ENCODE results near the gene PIP5K1C.

PIP5K1C gene

DNA sequence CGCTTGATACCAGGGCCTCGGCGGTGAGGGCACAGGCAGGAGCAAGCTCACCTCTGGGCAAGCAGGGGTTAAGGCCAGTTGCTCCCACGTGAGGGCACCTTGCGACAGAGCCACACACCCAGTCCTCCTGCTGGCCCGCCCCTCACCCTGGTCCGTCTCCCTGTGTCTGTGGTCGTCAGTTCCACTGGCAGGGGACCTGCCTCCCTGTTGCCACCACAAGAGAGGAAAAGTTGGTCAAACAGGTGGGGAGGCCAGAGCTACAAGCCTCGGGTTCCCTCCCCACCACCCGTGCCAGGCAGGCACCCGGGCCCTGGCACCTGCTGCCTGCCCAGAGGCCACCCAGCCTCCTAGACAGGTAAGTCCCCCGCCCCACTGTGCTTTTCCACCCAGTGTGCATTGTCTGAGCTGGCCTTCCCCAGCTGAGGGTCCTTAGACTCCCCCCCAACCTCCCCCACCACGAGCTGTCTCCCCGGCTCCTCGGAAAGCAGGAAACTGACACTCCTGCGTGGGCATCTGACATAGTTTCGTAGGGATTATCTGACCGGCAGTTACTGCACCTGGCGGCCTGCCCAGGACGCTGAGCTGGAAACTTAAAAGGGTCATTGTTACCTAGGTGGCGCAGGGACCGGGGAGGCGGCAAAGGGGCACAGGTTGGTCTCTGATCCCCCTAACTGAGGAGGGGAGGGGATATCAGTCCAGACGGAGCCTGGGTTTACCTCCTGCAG, 8.1 kb upstream of the PIP5K1C start, which contains the start of gene TJP3:
TJP3 (plus strand) TSS at position 178 of the 725 bp plus-strand sequence. CDS start 20,049 bp downstream, outside the sequence.
- Histone ChIP-seq H3K36me3 (ENCODE audit: control insufficient read depth in 5 of 5, insufficient read depth in 5 of 5, low read length in 5 of 5) (no peaks in the 10 kb centered on the region), H3K4me3 (ENCODE audit: low read depth in 1 of 5, low read length in 5 of 5) (no peak within 1 kb of the TSS), H3K4me1 (ENCODE audit: control insufficient read depth in 5 of 5, insufficient read depth in 5 of 5, low read length in 5 of 5) (peaks cover 0 to 5% (median 0%) of the 10 kb centered on the region in 5 donors), H3K27me3 (ENCODE audit: control insufficient read depth in 5 of 5, insufficient read depth in 4 of 5, low read length in 5 of 5) (peaks cover 9 to 16% (median 13%) of the 10 kb centered on the region in 5 donors), H3K9ac (ENCODE audit: low read length in 5 of 5) (no peak within 1 kb of the TSS), H3K9me3 (ENCODE audit: control insufficient read depth in 5 of 5, low read length in 5 of 5) (no peaks in the 10 kb centered on the region), H3K27ac (ENCODE audit: low read depth, low read length) (no peak within 1 kb of the TSS)

DNA sequence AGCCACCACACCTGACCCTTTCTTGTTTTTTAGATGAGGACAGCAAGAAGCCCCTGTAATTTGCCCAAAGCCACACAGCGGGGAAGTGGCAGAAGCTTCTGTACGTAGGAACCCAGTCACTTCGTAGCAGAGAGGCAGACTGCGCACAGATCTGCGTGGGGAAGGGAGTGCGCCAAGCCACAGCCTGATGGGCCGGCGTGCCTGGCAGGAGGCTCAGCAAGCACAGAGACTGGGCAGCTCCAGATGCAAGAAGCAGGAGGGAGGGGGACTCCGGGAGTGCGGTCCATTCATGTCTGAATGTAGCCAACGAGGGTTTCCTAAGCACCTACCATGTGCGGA, 7.6 kb upstream of the PIP5K1C start:
- Histone ChIP-seq H3K4me1 (ENCODE audit: control insufficient read depth in 5 of 5, insufficient read depth in 5 of 5, low read length in 5 of 5) (peaks cover 0 to 3% (median 0%) of the 10 kb centered on the region in 5 donors), H3K36me3 (ENCODE audit: control insufficient read depth in 5 of 5, insufficient read depth in 5 of 5, low read length in 5 of 5) (no peaks in the 10 kb centered on the region), H3K27ac (ENCODE audit: low read depth, low read length) (no peak overlapping the region), H3K9ac (ENCODE audit: low read length in 5 of 5) (no peak overlapping the region), H3K9me3 (ENCODE audit: control insufficient read depth in 5 of 5, low read length in 5 of 5) (no peaks in the 10 kb centered on the region), H3K27me3 (ENCODE audit: control insufficient read depth in 5 of 5, insufficient read depth in 4 of 5, low read length in 5 of 5) (peaks cover 9 to 16% (median 13%) of the 10 kb centered on the region in 5 donors), H3K4me3 (ENCODE audit: low read depth in 1 of 5, low read length in 5 of 5) (no peak overlapping the region)

DNA sequence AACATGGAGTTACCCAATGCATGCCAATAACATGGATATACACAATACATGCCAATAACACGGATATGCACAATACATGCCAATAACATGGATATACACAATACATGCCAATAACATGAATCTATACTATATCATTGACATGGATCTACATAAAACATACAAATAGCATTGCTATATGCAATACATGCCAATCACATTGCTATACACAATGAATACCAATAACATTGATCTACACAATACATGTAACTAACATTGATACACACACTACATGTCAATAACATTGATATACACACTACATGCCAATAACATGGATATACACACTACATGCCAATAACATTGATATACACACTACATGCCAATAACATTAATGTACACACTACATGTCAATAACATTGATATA, 932 bp upstream of the PIP5K1C start:
- Histone ChIP-seq H3K4me3 (ENCODE audit: low read depth in 1 of 5, low read length in 5 of 5) (no peak overlapping the region), H3K4me1 (ENCODE audit: control insufficient read depth in 5 of 5, insufficient read depth in 5 of 5, low read length in 5 of 5) (peaks cover 3 to 30% (median 28%) of the 10 kb centered on the region in 5 donors), H3K27ac (ENCODE audit: low read depth, low read length) (no peak overlapping the region), H3K36me3 (ENCODE audit: control insufficient read depth in 5 of 5, insufficient read depth in 5 of 5, low read length in 5 of 5) (peaks cover 0 to 1% (median 0%) of the 10 kb centered on the region in 5 donors), H3K9ac (ENCODE audit: low read length in 5 of 5) (no peak overlapping the region), H3K27me3 (ENCODE audit: control insufficient read depth in 5 of 5, insufficient read depth in 4 of 5, low read length in 5 of 5) (peaks cover 0 to 3% (median 0%) of the 10 kb centered on the region in 5 donors), H3K9me3 (ENCODE audit: control insufficient read depth in 5 of 5, low read length in 5 of 5) (no peaks in the 10 kb centered on the region)

DNA sequence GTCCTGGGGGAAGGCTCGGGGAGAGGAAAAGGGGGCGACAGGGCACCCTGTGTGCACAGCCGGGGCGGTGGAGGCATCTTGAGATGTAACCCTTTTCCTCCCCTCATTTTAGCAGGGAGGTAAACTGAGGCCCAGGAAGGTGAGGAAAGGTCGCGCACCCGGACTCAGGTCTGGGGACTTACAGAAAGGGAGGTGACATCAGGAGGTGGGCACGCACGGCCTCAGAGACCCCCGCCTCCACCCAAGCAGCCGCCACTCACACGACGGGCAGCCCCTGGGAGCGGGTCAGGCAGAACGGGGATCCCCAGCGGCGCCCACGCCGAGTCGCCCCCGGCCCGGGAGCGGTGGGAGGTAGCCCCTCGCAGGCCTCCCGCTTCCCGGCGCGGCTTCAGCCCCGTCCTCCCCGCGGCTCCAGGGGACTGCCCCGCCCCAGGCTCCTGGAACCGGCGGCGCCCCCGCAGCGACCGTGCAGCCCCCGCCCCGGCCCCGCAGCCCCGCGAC, 477 bp downstream of the PIP5K1C start:
- Histone ChIP-seq H3K27me3 (ENCODE audit: control insufficient read depth in 5 of 5, insufficient read depth in 4 of 5, low read length in 5 of 5) (no peaks in the 10 kb centered on the region), H3K9ac (ENCODE audit: low read length in 5 of 5) (peak overlapping the region; percentile 16 to 93 (median 90)), H3K9me3 (ENCODE audit: control insufficient read depth in 5 of 5, low read length in 5 of 5) (no peaks in the 10 kb centered on the region), H3K36me3 (ENCODE audit: control insufficient read depth in 5 of 5, insufficient read depth in 5 of 5, low read length in 5 of 5) (peaks cover 0 to 12% (median 7%) of the 10 kb centered on the region in 5 donors), H3K4me1 (ENCODE audit: control insufficient read depth in 5 of 5, insufficient read depth in 5 of 5, low read length in 5 of 5) (peaks cover 3 to 30% (median 28%) of the 10 kb centered on the region in 5 donors), H3K27ac (ENCODE audit: low read depth, low read length) (peak overlapping the region; percentile 82), H3K4me3 (ENCODE audit: low read depth in 1 of 5, low read length in 5 of 5) (peak overlapping the region; percentile 79 to 92 (median 87))

DNA sequence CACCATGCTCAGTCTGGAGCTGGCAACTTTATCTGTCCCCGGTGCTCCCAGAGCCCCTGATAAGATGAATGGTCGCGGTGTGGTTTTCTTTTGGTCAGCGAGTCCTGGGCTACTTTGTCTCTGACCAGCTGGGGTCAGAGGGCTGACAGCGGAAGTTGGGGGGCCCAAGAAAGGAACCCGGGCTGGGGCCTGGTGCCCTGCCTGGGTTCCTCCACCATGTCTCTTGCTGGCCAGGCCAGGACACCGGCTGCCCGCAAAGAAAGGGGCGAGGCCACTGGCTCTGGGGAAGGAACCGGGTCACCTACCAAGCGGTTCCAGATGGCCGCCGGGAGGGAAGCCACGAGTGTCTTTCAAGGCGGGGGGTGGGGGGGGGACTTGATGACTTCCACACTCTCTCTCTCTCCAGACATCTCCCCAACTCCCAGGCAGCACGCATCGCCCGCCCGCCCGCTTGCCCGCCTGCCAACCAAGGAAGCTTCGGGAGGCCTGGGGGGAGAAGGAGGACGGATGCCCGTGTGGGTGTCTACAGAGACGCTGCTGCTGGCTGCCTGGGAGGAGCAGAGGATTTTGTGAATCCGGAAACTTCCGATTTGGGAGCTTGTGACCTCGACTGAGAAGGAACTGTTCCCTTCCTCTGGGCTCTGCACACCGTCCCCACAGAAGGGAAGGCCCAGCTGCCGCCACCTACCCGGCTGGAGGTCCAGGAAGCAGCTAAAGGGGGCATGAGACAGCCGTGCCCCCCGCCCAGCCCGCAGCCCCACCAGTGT, 1.1 kb downstream of the PIP5K1C start:
- Histone ChIP-seq H3K27me3 (ENCODE audit: control insufficient read depth in 5 of 5, insufficient read depth in 4 of 5, low read length in 5 of 5) (no peaks in the 10 kb centered on the region), H3K36me3 (ENCODE audit: control insufficient read depth in 5 of 5, insufficient read depth in 5 of 5, low read length in 5 of 5) (peaks cover 0 to 16% (median 8%) of the 10 kb centered on the region in 5 donors), H3K27ac (ENCODE audit: low read depth, low read length) (peak overlapping the region; percentile 82), H3K9ac (ENCODE audit: low read length in 5 of 5) (peak overlapping the region; percentile 16 to 93 (median 90)), H3K4me1 (ENCODE audit: control insufficient read depth in 5 of 5, insufficient read depth in 5 of 5, low read length in 5 of 5) (peaks cover 3 to 30% (median 28%) of the 10 kb centered on the region in 5 donors), H3K9me3 (ENCODE audit: control insufficient read depth in 5 of 5, low read length in 5 of 5) (no peaks in the 10 kb centered on the region), H3K4me3 (ENCODE audit: low read depth in 1 of 5, low read length in 5 of 5) (peak overlapping the region; percentile 79 to 92 (median 87))

DNA sequence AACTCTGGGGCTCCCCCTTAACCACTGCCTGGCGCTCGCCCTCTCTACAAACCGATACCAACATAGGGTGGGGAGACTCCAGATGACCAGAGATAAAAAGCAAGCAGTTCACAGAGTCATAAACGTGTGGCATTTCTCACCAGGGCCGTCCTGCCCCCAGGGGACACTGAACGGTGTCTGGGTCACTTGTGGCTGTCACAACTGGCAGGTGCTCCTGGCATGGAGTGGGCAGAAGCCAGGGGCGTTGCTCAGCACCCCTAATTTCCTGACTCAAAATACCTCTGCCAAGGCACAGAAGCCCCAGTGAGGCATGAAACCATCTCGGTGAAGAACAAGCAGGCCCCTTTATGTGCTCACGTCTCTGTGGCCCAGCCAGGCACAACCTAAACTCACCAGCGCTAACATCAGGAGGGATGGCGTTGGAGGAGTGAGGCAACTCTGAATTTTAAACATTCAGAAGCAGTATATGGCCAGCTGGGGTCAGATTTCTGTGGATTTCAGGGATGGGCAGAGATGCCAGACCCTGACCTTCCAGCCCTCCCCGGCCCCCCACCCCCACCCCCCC, 1.8 kb downstream of the PIP5K1C start:
- Histone ChIP-seq H3K4me1 (ENCODE audit: control insufficient read depth in 5 of 5, insufficient read depth in 5 of 5, low read length in 5 of 5) (peaks cover 3 to 30% (median 28%) of the 10 kb centered on the region in 5 donors), H3K36me3 (ENCODE audit: control insufficient read depth in 5 of 5, insufficient read depth in 5 of 5, low read length in 5 of 5) (peaks cover 0 to 16% (median 8%) of the 10 kb centered on the region in 5 donors), H3K27ac (ENCODE audit: low read depth, low read length) (peak overlapping the region; percentile 23), H3K27me3 (ENCODE audit: control insufficient read depth in 5 of 5, insufficient read depth in 4 of 5, low read length in 5 of 5) (no peaks in the 10 kb centered on the region), H3K9me3 (ENCODE audit: control insufficient read depth in 5 of 5, low read length in 5 of 5) (no peaks in the 10 kb centered on the region), H3K4me3 (ENCODE audit: low read depth in 1 of 5, low read length in 5 of 5) (peak overlapping the region in 1 of 5 donors; percentile 17), H3K9ac (ENCODE audit: low read length in 5 of 5) (peak overlapping the region in 2 of 5 donors; percentile 26 to 58)

DNA sequence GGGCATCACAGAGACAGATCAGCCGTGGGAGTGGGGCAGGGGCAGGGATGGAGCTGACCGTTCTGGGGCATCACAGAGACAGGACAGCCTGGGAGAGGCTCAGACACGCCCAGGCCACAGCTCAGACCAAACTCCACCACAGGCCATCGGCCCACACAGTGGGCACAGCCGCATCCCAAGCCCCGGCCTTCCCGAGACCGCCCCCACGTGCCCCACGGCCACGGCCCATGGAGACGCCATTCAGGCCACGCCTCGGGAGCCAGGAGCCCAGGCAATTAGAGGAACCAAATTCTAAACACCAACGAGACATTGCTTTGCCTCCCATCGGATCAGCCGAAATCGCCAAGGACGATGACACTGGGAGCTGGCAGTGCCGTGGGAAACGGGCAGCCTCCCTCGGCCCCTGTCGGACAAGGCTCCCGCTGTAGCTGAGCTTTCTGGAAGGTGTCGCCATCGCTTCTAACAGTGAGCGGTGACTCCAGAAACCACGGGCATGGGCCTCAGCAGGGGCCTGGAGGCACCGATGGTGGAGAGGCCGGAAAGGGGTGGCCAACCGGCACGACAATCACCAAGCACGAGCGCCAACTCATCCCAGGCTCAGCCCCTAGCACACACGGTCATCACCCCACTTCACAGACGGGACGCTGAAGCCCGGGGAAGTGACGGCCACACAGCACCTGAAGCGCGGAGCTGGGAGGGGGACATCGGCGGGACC, 2.4 kb downstream of the PIP5K1C start:
- Histone ChIP-seq H3K9me3 (ENCODE audit: control insufficient read depth in 5 of 5, low read length in 5 of 5) (no peaks in the 10 kb centered on the region), H3K27ac (ENCODE audit: low read depth, low read length) (peak overlapping the region; percentile 23), H3K9ac (ENCODE audit: low read length in 5 of 5) (peak overlapping the region in 2 of 5 donors; percentile 39 to 58), H3K4me1 (ENCODE audit: control insufficient read depth in 5 of 5, insufficient read depth in 5 of 5, low read length in 5 of 5) (peaks cover 3 to 30% (median 28%) of the 10 kb centered on the region in 5 donors), H3K27me3 (ENCODE audit: control insufficient read depth in 5 of 5, insufficient read depth in 4 of 5, low read length in 5 of 5) (no peaks in the 10 kb centered on the region), H3K36me3 (ENCODE audit: control insufficient read depth in 5 of 5, insufficient read depth in 5 of 5, low read length in 5 of 5) (peaks cover 0 to 16% (median 8%) of the 10 kb centered on the region in 5 donors), H3K4me3 (ENCODE audit: low read depth in 1 of 5, low read length in 5 of 5) (no peak overlapping the region)

DNA sequence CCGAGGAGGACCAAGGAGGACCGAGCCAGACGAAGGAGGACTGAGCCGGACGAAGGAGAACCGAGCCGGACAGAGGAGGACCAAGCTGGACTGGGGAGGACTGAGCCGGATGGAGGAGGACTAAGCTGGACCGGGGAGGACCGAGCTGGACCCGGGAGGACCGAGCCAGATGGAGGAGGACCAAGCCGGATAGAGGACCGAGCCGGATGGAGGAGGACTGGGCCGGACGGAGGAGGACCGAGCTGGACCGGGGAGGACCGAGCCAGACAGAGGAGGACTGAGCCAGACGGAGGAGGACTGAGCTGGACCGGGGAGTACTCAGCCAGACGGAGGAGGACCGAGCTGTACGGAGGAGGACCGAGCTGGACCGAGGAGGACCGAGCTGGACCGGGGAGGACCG, 3.2 kb downstream of the PIP5K1C start:
- Histone ChIP-seq H3K4me3 (ENCODE audit: low read depth in 1 of 5, low read length in 5 of 5) (no peak overlapping the region), H3K27ac (ENCODE audit: low read depth, low read length) (no peak overlapping the region), H3K9me3 (ENCODE audit: control insufficient read depth in 5 of 5, low read length in 5 of 5) (no peaks in the 10 kb centered on the region), H3K36me3 (ENCODE audit: control insufficient read depth in 5 of 5, insufficient read depth in 5 of 5, low read length in 5 of 5) (peaks cover 0 to 16% (median 8%) of the 10 kb centered on the region in 5 donors), H3K9ac (ENCODE audit: low read length in 5 of 5) (peak overlapping the region in 1 of 5 donors; percentile 39), H3K4me1 (ENCODE audit: control insufficient read depth in 5 of 5, insufficient read depth in 5 of 5, low read length in 5 of 5) (peaks cover 3 to 30% (median 28%) of the 10 kb centered on the region in 5 donors), H3K27me3 (ENCODE audit: control insufficient read depth in 5 of 5, insufficient read depth in 4 of 5, low read length in 5 of 5) (no peaks in the 10 kb centered on the region)

DNA sequence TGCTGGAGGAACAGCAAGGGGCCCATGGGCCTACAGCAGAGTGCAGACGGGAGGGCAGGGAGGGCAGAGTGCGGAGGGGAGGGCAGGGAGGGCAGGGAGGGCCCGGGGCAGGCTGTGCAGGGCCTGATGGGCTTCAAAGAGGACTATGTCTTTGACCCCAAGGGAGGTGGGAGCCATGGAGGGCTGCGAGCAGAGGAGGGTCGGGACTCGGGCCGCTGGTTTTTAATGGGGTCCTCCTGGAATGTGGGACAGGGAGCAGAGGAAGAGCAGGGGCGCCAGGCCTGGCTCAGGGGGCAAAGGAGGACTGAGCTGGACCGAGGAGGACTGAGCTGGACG, 3.6 kb downstream of the PIP5K1C start:
- Histone ChIP-seq H3K36me3 (ENCODE audit: control insufficient read depth in 5 of 5, insufficient read depth in 5 of 5, low read length in 5 of 5) (peaks cover 0 to 16% (median 8%) of the 10 kb centered on the region in 5 donors), H3K9me3 (ENCODE audit: control insufficient read depth in 5 of 5, low read length in 5 of 5) (no peaks in the 10 kb centered on the region), H3K4me1 (ENCODE audit: control insufficient read depth in 5 of 5, insufficient read depth in 5 of 5, low read length in 5 of 5) (peaks cover 3 to 30% (median 28%) of the 10 kb centered on the region in 5 donors), H3K4me3 (ENCODE audit: low read depth in 1 of 5, low read length in 5 of 5) (no peak overlapping the region), H3K27ac (ENCODE audit: low read depth, low read length) (no peak overlapping the region), H3K9ac (ENCODE audit: low read length in 5 of 5) (no peak overlapping the region), H3K27me3 (ENCODE audit: control insufficient read depth in 5 of 5, insufficient read depth in 4 of 5, low read length in 5 of 5) (no peaks in the 10 kb centered on the region)

Measured in subcutaneous abdominal adipose tissue (tissue), 5 donors.